UCSD-AML1 (cell line): ENCODE results near the gene NACA.

Experiments used
- DNase-seq: peaks from one replicate; lab custom pipeline; 2025; ENCODE audit not compliant: unreplicated experiment; lab: John Stamatoyannopoulos, UW

Gene NACA

GRCh38 chr12:56694161-56694560 is 30.9 kb downstream of the NACA start:
- DNase-seq = no peak

GRCh38 chr12:56688846-56689109 is 36.3 kb downstream of the NACA start:
- no peak for DNase-seq

- DNase-seq = peak; percentile 99
These were observed 36.8 kb downstream of the NACA start, which contains the start of gene PTGES3 for GRCh38 chr12:56688129-56688845. Gene PTGES3 (minus strand): TSS chr12:56688284. CDS start chr12:56687999, 285 bp downstream.

- DNase-seq = peak; percentile 57
These were observed 37.6 kb downstream of the NACA start for GRCh38 chr12:56687223-56688128.

GRCh38 chr12:56684745-56685359 is 40.2 kb downstream of the NACA start:
- DNase-seq = no peak

GRCh38 chr12:56682323-56682722 is 42.8 kb downstream of the NACA start:
- DNase-seq = no peak

- DNase-seq = no peak
These were observed 45.1 kb downstream of the NACA start for GRCh38 chr12:56679883-56680575.

- no peak for DNase-seq
These were observed 46.2 kb downstream of the NACA start for GRCh38 chr12:56678852-56679251.

- DNase-seq = no peak
These were observed 47.4 kb downstream of the NACA start for GRCh38 chr12:56677680-56678079.

GRCh38 chr12:56676851-56677580 is 48.1 kb downstream of the NACA start:
- no peak for DNase-seq

- no peak for DNase-seq
These were observed 53.5 kb downstream of the NACA start for GRCh38 chr12:56671608-56672007.

- no peak for DNase-seq
These were observed 54.3 kb downstream of the NACA start for GRCh38 chr12:56670836-56671235.

GRCh38 chr12:56668197-56668457 is 57.0 kb downstream of the NACA start:
- DNase-seq = no peak
